ENCODE results near the gene TAP1. TPM values are rescaled to one million over a fixed set of nuclear protein-coding genes. Genes with fewer than 3 reads are reported as not detected.
A peak's percentile ranks its signal among the peaks of the same experiment; 100 is the strongest.

The TAP1 gene
- total RNA-seq, 1 donor from 2014 or later = 28.2 TPM

- Histone ChIP-seq H3K4me3 (ENCODE audit: low read depth, low read length) (no peak overlapping the region), H3K36me3 (ENCODE audit: control insufficient read depth, insufficient read depth, low read length) (no peaks in the 10 kb centered on the region), H3K27me3 (ENCODE audit: control insufficient read depth, insufficient read depth, low read length) (no peaks in the 10 kb centered on the region)
- DNase-seq (ENCODE audit: low read depth) = no peak
- TF ChIP-seq CTCF (IDR thresholded peaks at IDR 0.05; ENCODE audit: insufficient read depth, low read length, severe bottlenecking) = no peak
- FAIRE-seq = no peak
Measured at GRCh38 chr6:32888576-32888975, 35.1 kb upstream of the TAP1 start.

GRCh38 chr6:32887616-32888015 lies 34.1 kb upstream of the TAP1 start:
- H3K36me3 ChIP-seq (ENCODE audit: control insufficient read depth, insufficient read depth, low read length) = no peaks in the 10 kb centered on the region
- no peak for FAIRE-seq
- no peak for DNase-seq (ENCODE audit: low read depth)
- no peak overlapping the region for H3K4me3 ChIP-seq (ENCODE audit: low read depth, low read length)
- no peak for TF ChIP-seq CTCF (IDR thresholded peaks at IDR 0.05; ENCODE audit: insufficient read depth, low read length, severe bottlenecking)
- H3K27me3 ChIP-seq (ENCODE audit: control insufficient read depth, insufficient read depth, low read length) = no peaks in the 10 kb centered on the region

- no peak for TF ChIP-seq CTCF (IDR thresholded peaks at IDR 0.05; ENCODE audit: insufficient read depth, low read length, severe bottlenecking)
- no peak for FAIRE-seq
- peak; percentile 34 for DNase-seq (ENCODE audit: low read depth)
- H3K27me3 ChIP-seq (ENCODE audit: control insufficient read depth, insufficient read depth, low read length) = no peaks in the 10 kb centered on the region
- no peaks in the 10 kb centered on the region for H3K36me3 ChIP-seq (ENCODE audit: control insufficient read depth, insufficient read depth, low read length)
- no peak overlapping the region for H3K4me3 ChIP-seq (ENCODE audit: low read depth, low read length)
Measured at GRCh38 chr6:32886681-32887383, 33.3 kb upstream of the TAP1 start.

GRCh38 chr6:32885698-32886286 lies 32.3 kb upstream of the TAP1 start:
- DNase-seq (ENCODE audit: low read depth) = peak; percentile 79
- FAIRE-seq = no peak
- Histone ChIP-seq H3K4me3 (ENCODE audit: low read depth, low read length) (no peak overlapping the region), H3K36me3 (ENCODE audit: control insufficient read depth, insufficient read depth, low read length) (no peaks in the 10 kb centered on the region), H3K27me3 (ENCODE audit: control insufficient read depth, insufficient read depth, low read length) (no peaks in the 10 kb centered on the region)
- TF ChIP-seq CTCF (IDR thresholded peaks at IDR 0.05; ENCODE audit: insufficient read depth, low read length, severe bottlenecking) = peak; percentile 40

GRCh38 chr6:32883789-32884188 lies 30.3 kb upstream of the TAP1 start:
- DNase-seq (ENCODE audit: low read depth) (peak; percentile 48), FAIRE-seq (no peak)
- Histone ChIP-seq H3K4me3 (ENCODE audit: low read depth, low read length) (no peak overlapping the region), H3K36me3 (ENCODE audit: control insufficient read depth, insufficient read depth, low read length) (no peaks in the 10 kb centered on the region), H3K27me3 (ENCODE audit: control insufficient read depth, insufficient read depth, low read length) (peaks cover 4% of the 10 kb centered on the region)
- no peak for TF ChIP-seq CTCF (IDR thresholded peaks at IDR 0.05; ENCODE audit: insufficient read depth, low read length, severe bottlenecking)
